GM19452 (cell line): ENCODE results near the gene MAGI1.

Experiments
- ATAC-seq: cut with Tn5 transposase; IDR thresholded peaks from one replicate; pipeline ENCODE4 v1.9.1; 2021; ENCODE audit not compliant: unreplicated experiment

The MAGI1 gene

GRCh38 chr3:65948841-65949573 lies 89.7 kb downstream of the MAGI1 start:
- ATAC-seq, result no peak

- no peak for ATAC-seq
Measured at GRCh38 chr3:65946438-65946837, 92.3 kb downstream of the MAGI1 start.

GRCh38 chr3:65945953-65946352 lies 92.8 kb downstream of the MAGI1 start:
- no peak for ATAC-seq

GRCh38 chr3:65945480-65945879 lies 93.2 kb downstream of the MAGI1 start:
- no peak for ATAC-seq

GRCh38 chr3:65944252-65944651 lies 94.5 kb downstream of the MAGI1 start:
- ATAC-seq, result no peak

- ATAC-seq, result no peak
Measured at GRCh38 chr3:65939801-65940246, 98.9 kb downstream of the MAGI1 start.

- ATAC-seq, result no peak
Measured at GRCh38 chr3:65939184-65939583, 99.5 kb downstream of the MAGI1 start.

GRCh38 chr3:65938676-65939075 lies 100.0 kb downstream of the MAGI1 start:
- ATAC-seq, result no peak

- no peak for ATAC-seq
Measured at GRCh38 chr3:65938147-65938546, 100.6 kb downstream of the MAGI1 start.

GRCh38 chr3:65936908-65937638 lies 101.6 kb downstream of the MAGI1 start:
- ATAC-seq, result no peak

GRCh38 chr3:65935724-65936123 lies 103.0 kb downstream of the MAGI1 start:
- no peak for ATAC-seq

GRCh38 chr3:65930648-65931047 lies 108.1 kb downstream of the MAGI1 start:
- no peak for ATAC-seq

- no peak for ATAC-seq
Measured at GRCh38 chr3:65928110-65928509, 110.6 kb downstream of the MAGI1 start.

- ATAC-seq, result no peak
Measured at GRCh38 chr3:65927576-65927975, 111.1 kb downstream of the MAGI1 start.

GRCh38 chr3:65925254-65925954 lies 113.3 kb downstream of the MAGI1 start:
- ATAC-seq, result no peak

- ATAC-seq, result no peak
Measured at GRCh38 chr3:65924762-65925161, 114.0 kb downstream of the MAGI1 start.

- ATAC-seq, result no peak
Measured at GRCh38 chr3:65922441-65922840, 116.3 kb downstream of the MAGI1 start.

- no peak for ATAC-seq
Measured at GRCh38 chr3:65919826-65920225, 118.9 kb downstream of the MAGI1 start.

- no peak for ATAC-seq
Measured at GRCh38 chr3:65915477-65915876, 123.2 kb downstream of the MAGI1 start.

GRCh38 chr3:65914740-65915367 lies 123.9 kb downstream of the MAGI1 start:
- no peak for ATAC-seq

GRCh38 chr3:65914032-65914739 lies 124.5 kb downstream of the MAGI1 start:
- no peak for ATAC-seq
